DND-41 (cell line): ENCODE measurements around the gene TOR3A.

Source experiments
- ATAC-seq: fragments of 200-7000 bp; cut with Tn5 transposase; 3 replicates; pipeline ENCODE4 v1.9.1; 2021; ENCODE audit warnings: low read depth; ENCODE audit not compliant: insufficient read depth
- DNase-seq: peaks from one replicate; pipeline ENCODE4 v3.0.0-alpha.2; 2020
- H2AFZ ChIP-seq: 2 replicates; pipeline ENCODE4 v1.6.0; 2012; ENCODE audit warnings: low read depth, low read length
- H3K27ac ChIP-seq: 2 replicates; pipeline ENCODE4 v1.5.1; 2012; ENCODE audit warnings: low read length, inconsistent platforms
- H3K27me3 ChIP-seq: fragments of 200-600 bp; sonication (generic); 2 replicates; pipeline ENCODE4 v1.6.0; 2012; ENCODE audit warnings: low read length, mild to moderate bottlenecking, inconsistent platforms; ENCODE audit not compliant: insufficient read depth, poor library complexity
- H3K36me3 ChIP-seq: 2 replicates; pipeline ENCODE4 v1.5.1; 2012; ENCODE audit warnings: low read length, inconsistent platforms; ENCODE audit not compliant: insufficient read depth
- H3K4me1 ChIP-seq: 2 replicates; pipeline ENCODE4 v1.5.1; 2012; ENCODE audit warnings: mild to moderate bottlenecking, low read length; ENCODE audit not compliant: insufficient read depth
- H3K4me2 ChIP-seq: 2 replicates; pipeline ENCODE4 v1.6.0; 2012; ENCODE audit warnings: mild to moderate bottlenecking, moderate library complexity, low read length, inconsistent platforms; ENCODE audit not compliant: insufficient read depth
- H3K4me3 ChIP-seq, 2 experiments: fragments of 200-600 bp in 1 of 2; shearing (Covaris generic) in 1 of 2; 2 replicates each; pipeline ENCODE4 v1.5.1; 2012 to 2016; ENCODE audit warnings: inconsistent platforms in 2 of 2, low read length in 2 of 2, mild to moderate bottlenecking in 2 of 2, low read depth in 1 of 2, moderate library complexity in 1 of 2
- H3K79me2 ChIP-seq: 2 replicates; pipeline ENCODE4 v1.6.0; 2012; ENCODE audit warnings: low read length, inconsistent platforms; ENCODE audit not compliant: insufficient read depth
- H3K9ac ChIP-seq: 2 replicates; pipeline ENCODE4 v1.6.0; 2012; ENCODE audit warnings: low read depth, mild to moderate bottlenecking, inconsistent platforms, low read length, moderate library complexity
- H3K9me3 ChIP-seq: 2 replicates; pipeline ENCODE4 v1.5.1; 2012; ENCODE audit warnings: low read length, moderate library complexity, mild to moderate bottlenecking, inconsistent platforms; ENCODE audit not compliant: insufficient read depth, severe bottlenecking
- H4K20me1 ChIP-seq: 2 replicates; pipeline ENCODE4 v1.6.0; 2012; ENCODE audit warnings: low read length; ENCODE audit not compliant: insufficient read depth
- EZH2 ChIP-seq: IDR thresholded peaks from 3 replicates; pipeline ENCODE4 v1.6.1; 2012; ENCODE audit warnings: borderline replicate concordance, low read depth, mild to moderate bottlenecking, moderate library complexity, low read length, inconsistent platforms; ENCODE audit not compliant: severe bottlenecking
- TF ChIP-seq, protein P1 (sequence below): IDR thresholded peaks from 2 replicates; pipeline ENCODE4 v1.5.1; 2012; ENCODE audit warnings: borderline replicate concordance, low read length, moderate library complexity, mild to moderate bottlenecking; ENCODE audit not compliant: poor library complexity, severe bottlenecking; ENCODE audit errors: extremely low read depth

TOR3A gene

GRCh38 chr1:179105393-179105792 is 23.5 kb downstream of the TOR3A start:
- H3K4me3 ChIP-seq = no peak overlapping the region
- no peaks in the 10 kb centered on the region for H3K9me3 ChIP-seq
- ATAC-seq (0 out of 3 replicates have a peak, but pooled peaks have one; percentile 47), DNase-seq (no peak)
- no peaks in the 10 kb centered on the region for H3K4me1 ChIP-seq
- peaks cover 29% of the 10 kb centered on the region for H3K36me3 ChIP-seq
- H3K27me3 ChIP-seq = no peaks in the 10 kb centered on the region
- no peaks in the 10 kb centered on the region for H4K20me1 ChIP-seq
- H3K27ac ChIP-seq = no peak overlapping the region
- no peak overlapping the region for H3K4me2 ChIP-seq
- TF ChIP-seq EZH2 = no peak
- TF ChIP-seq, protein P1, sequence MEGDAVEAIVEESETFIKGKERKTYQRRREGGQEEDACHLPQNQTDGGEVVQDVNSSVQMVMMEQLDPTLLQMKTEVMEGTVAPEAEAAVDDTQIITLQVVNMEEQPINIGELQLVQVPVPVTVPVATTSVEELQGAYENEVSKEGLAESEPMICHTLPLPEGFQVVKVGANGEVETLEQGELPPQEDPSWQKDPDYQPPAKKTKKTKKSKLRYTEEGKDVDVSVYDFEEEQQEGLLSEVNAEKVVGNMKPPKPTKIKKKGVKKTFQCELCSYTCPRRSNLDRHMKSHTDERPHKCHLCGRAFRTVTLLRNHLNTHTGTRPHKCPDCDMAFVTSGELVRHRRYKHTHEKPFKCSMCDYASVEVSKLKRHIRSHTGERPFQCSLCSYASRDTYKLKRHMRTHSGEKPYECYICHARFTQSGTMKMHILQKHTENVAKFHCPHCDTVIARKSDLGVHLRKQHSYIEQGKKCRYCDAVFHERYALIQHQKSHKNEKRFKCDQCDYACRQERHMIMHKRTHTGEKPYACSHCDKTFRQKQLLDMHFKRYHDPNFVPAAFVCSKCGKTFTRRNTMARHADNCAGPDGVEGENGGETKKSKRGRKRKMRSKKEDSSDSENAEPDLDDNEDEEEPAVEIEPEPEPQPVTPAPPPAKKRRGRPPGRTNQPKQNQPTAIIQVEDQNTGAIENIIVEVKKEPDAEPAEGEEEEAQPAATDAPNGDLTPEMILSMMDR = peak; percentile 45
- H3K79me2 ChIP-seq = no peaks in the 10 kb centered on the region
- H3K9ac ChIP-seq = no peak overlapping the region
- no peak overlapping the region for H2AFZ ChIP-seq

GRCh38 chr1:179107706-179108629 is 26.1 kb downstream of the TOR3A start:
- H4K20me1 ChIP-seq = no peaks in the 10 kb centered on the region
- no peaks in the 10 kb centered on the region for H3K4me1 ChIP-seq
- H3K27me3 ChIP-seq = no peaks in the 10 kb centered on the region
- no peak overlapping the region for H3K9ac ChIP-seq
- peaks cover 43% of the 10 kb centered on the region for H3K36me3 ChIP-seq
- H3K9me3 ChIP-seq = no peaks in the 10 kb centered on the region
- TF ChIP-seq, protein P1 = no peak
- TF ChIP-seq EZH2 = no peak
- H3K79me2 ChIP-seq = no peaks in the 10 kb centered on the region
- ATAC-seq = no peak
- H3K27ac ChIP-seq = no peak overlapping the region
- no peak overlapping the region for H2AFZ ChIP-seq
- DNase-seq = no peak
- H3K4me3 ChIP-seq = no peak overlapping the region
- H3K4me2 ChIP-seq = no peak overlapping the region

DNA sequence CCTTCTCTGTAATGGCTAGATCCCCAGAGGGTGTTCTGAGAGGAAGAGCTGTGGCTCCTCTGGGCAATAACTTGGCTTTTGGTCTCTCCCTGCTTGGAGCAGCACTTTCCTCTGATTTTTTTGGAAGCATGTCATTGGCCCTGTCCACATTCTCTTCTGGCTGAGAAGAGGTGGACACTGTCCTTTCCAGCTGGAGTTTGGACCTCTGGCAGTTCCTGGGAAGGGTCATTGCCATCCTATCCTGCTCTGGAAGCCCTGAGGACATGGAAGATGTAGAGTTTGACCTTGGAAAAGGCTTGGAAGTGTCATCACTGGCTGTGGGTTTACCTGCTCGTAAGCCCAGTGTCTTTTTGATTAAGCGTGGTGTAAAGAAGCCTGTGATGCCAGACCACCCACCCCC is 26.8 kb downstream of the TOR3A start:
- Histone ChIP-seq H2AFZ (no peak overlapping the region), H3K36me3 (peaks cover 46% of the 10 kb centered on the region), H3K4me3 (no peak overlapping the region), H4K20me1 (no peaks in the 10 kb centered on the region), H3K27ac (no peak overlapping the region), H3K9me3 (no peaks in the 10 kb centered on the region), H3K4me1 (no peaks in the 10 kb centered on the region), H3K4me2 (no peak overlapping the region), H3K9ac (no peak overlapping the region), H3K79me2 (no peaks in the 10 kb centered on the region), H3K27me3 (no peaks in the 10 kb centered on the region)
- TF ChIP-seq, protein P1 = no peak
- no peak for TF ChIP-seq EZH2
- DNase-seq (no peak), ATAC-seq (no peak)
